Kidney glomerular epithelial cell (primary cell): ENCODE measurements around the gene WDR48.

ENCODE experiments used
- DNase-seq: peaks from one replicate; lab custom pipeline; 2025; lab: John Stamatoyannopoulos, UW

Gene WDR48

GRCh38 chr3:39140341-39140971 lies 88.6 kb downstream of the WDR48 start:
- DNase-seq = no peak

GRCh38 chr3:39141171-39141995 lies 89.6 kb downstream of the WDR48 start:
- no peak for DNase-seq

GRCh38 chr3:39142067-39142466 lies 90.3 kb downstream of the WDR48 start:
- no peak for DNase-seq

- DNase-seq = no peak
These were observed 91.5 kb downstream of the WDR48 start for GRCh38 chr3:39143051-39143885.

- DNase-seq = no peak
These were observed 92.4 kb downstream of the WDR48 start for GRCh38 chr3:39144095-39144747.

GRCh38 chr3:39144748-39145380 lies 93.0 kb downstream of the WDR48 start:
- DNase-seq = no peak

GRCh38 chr3:39146083-39146501 lies 94.3 kb downstream of the WDR48 start:
- no peak for DNase-seq
